Measurements from ENCODE around the gene SCGB3A2.

SCGB3A2 gene

GRCh38 chr5:147918899-147919298, 40.4 kb downstream of the SCGB3A2 start:
- H3K4me3 Mint-ChIP-seq, result no peak overlapping the region
- H3K4me1 Mint-ChIP-seq, result no peaks in the 10 kb centered on the region
- H3K36me3 Mint-ChIP-seq (ENCODE audit: low read depth), result no peaks in the 10 kb centered on the region
- no peak for TF ChIP-seq CTCF (IDR thresholded peaks at IDR 0.05; ENCODE audit: unreplicated experiment in 3 of 3)
- peaks cover 7% of the 10 kb centered on the region for H3K27me3 Mint-ChIP-seq (ENCODE audit: low read depth)
- H3K27ac Mint-ChIP-seq, result no peak overlapping the region
- H3K9me3 Mint-ChIP-seq, result no peaks in the 10 kb centered on the region

DNA sequence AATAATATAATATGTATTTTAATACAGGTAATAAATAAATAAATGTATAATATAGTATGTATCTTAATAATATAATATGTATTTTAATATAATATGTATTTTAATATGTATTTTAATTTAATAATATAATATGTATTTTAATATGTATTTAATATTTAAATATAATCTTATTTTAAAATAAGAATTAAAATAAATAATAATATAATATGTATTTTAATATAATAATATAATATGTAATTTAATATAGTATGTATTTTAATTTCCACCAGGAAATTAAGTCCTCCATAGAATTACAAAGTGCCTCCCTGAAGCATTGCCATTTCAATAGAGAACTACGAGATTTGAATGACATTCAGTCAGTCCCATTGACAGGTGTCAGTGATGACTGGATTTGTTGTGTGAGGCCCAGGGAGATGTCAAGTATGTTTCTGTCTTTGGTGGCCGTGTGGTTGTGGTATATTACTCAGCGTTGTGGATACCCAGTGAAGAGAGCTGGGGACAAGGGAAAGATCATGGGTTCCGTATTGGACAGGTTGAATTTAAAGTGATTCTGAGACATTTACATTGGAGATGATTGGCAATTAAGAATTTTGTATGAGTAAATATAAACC, 42.0 kb downstream of the SCGB3A2 start:
- H3K9me3 Mint-ChIP-seq, result no peaks in the 10 kb centered on the region
- no peak overlapping the region for H3K27ac Mint-ChIP-seq
- H3K27me3 Mint-ChIP-seq (ENCODE audit: low read depth), result peaks cover 7% of the 10 kb centered on the region
- TF ChIP-seq CTCF (IDR thresholded peaks at IDR 0.05; ENCODE audit: unreplicated experiment in 3 of 3), result no peak
- H3K4me1 Mint-ChIP-seq, result no peaks in the 10 kb centered on the region
- no peak overlapping the region for H3K4me3 Mint-ChIP-seq
- no peaks in the 10 kb centered on the region for H3K36me3 Mint-ChIP-seq (ENCODE audit: low read depth)

DNA sequence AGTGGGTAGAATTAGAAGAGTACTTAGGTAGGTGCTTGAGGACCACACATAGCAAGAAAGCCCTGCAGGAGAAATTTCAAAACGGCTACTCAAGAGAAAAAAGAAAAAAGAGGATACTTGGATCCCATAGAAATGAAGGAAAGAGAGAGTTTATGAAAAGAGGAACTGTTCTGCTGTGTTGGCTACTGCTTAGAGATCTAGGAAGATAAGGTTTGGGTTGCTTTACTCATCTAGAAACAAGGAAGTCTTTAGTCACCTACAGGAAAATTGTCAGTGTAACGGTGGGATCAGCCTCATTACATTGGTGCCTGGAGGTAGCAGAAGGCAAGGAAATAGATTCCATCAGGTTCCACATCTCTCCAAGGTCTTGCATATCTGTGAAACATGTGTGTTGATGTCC, 42.6 kb downstream of the SCGB3A2 start:
- no peak overlapping the region for H3K4me3 Mint-ChIP-seq
- no peak for TF ChIP-seq CTCF (IDR thresholded peaks at IDR 0.05; ENCODE audit: unreplicated experiment in 3 of 3)
- no peaks in the 10 kb centered on the region for H3K4me1 Mint-ChIP-seq
- no peak overlapping the region for H3K27ac Mint-ChIP-seq
- no peaks in the 10 kb centered on the region for H3K36me3 Mint-ChIP-seq (ENCODE audit: low read depth)
- peaks cover 7% of the 10 kb centered on the region for H3K27me3 Mint-ChIP-seq (ENCODE audit: low read depth)
- no peaks in the 10 kb centered on the region for H3K9me3 Mint-ChIP-seq

DNA sequence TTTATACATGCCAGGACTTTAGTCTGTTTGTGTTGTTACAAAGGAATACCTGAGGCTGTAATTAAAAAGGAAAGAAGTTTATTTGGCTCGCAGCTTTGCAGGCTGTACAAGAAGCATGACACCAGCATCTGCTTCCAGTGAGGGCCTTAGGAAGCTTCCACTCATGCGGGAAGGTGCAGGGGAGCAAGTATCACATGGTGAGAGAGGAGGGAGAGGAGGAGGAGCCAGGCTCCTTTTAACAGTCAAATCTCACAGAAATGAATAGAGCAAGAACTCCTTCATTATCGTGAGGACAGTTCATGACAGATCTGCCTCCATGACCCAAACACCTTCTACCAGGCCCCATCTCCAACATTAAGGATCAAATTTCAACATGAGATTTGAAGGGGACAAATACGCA, 46.5 kb downstream of the SCGB3A2 start:
- Mint-ChIP-seq H3K9me3 (no peaks in the 10 kb centered on the region), H3K27ac (no peak overlapping the region), H3K36me3 (ENCODE audit: low read depth) (no peaks in the 10 kb centered on the region), H3K4me1 (no peaks in the 10 kb centered on the region), H3K27me3 (ENCODE audit: low read depth) (peaks cover 4% of the 10 kb centered on the region), H3K4me3 (no peak overlapping the region)
- no peak for TF ChIP-seq CTCF (IDR thresholded peaks at IDR 0.05; ENCODE audit: unreplicated experiment in 3 of 3)

DNA sequence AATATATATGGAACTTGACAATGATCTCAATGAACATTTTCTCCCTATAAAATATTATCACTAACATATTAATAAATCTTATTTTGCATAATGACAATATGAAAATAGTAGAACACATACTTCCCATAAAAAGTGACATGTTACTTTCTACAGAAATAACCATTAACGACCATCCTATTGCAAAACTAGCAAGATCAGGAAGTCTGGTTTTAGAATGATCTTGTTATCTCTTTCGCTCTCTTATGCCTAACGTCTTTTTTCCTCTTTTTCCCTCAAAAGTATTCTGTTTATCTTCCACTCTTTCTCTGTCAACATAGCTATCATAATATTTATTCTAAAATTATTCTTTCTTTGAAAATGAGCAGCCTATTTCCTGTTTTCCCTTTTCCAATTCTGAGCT, 49.4 kb downstream of the SCGB3A2 start:
- no peak overlapping the region for H3K27ac Mint-ChIP-seq
- H3K9me3 Mint-ChIP-seq, result no peaks in the 10 kb centered on the region
- no peaks in the 10 kb centered on the region for H3K36me3 Mint-ChIP-seq (ENCODE audit: low read depth)
- no peaks in the 10 kb centered on the region for H3K27me3 Mint-ChIP-seq (ENCODE audit: low read depth)
- no peaks in the 10 kb centered on the region for H3K4me1 Mint-ChIP-seq
- TF ChIP-seq CTCF (IDR thresholded peaks at IDR 0.05; ENCODE audit: unreplicated experiment in 3 of 3), result no peak
- no peak overlapping the region for H3K4me3 Mint-ChIP-seq

GRCh38 chr5:147930769-147931168, 52.3 kb downstream of the SCGB3A2 start:
- no peaks in the 10 kb centered on the region for H3K27me3 Mint-ChIP-seq (ENCODE audit: low read depth)
- no peaks in the 10 kb centered on the region for H3K4me1 Mint-ChIP-seq
- H3K27ac Mint-ChIP-seq, result no peak overlapping the region
- H3K4me3 Mint-ChIP-seq, result no peak overlapping the region
- H3K36me3 Mint-ChIP-seq (ENCODE audit: low read depth), result no peaks in the 10 kb centered on the region
- no peaks in the 10 kb centered on the region for H3K9me3 Mint-ChIP-seq
- no peak for TF ChIP-seq CTCF (IDR thresholded peaks at IDR 0.05; ENCODE audit: unreplicated experiment in 3 of 3)

Measured in nephron (organoid).